ENCODE measurements around the gene ICAM5. TPM values are rescaled to one million over a fixed set of nuclear protein-coding genes. Genes with fewer than 3 reads are reported as not detected.

ICAM5 gene
- total RNA-seq, 2 donors from 2014 or later: 0.18 to 0.37 TPM

GRCh38 chr19:10256551-10256950 lies 33.2 kb upstream of the ICAM5 start:
- Mint-ChIP-seq H3K27ac (no peak overlapping the region), H3K36me3 (ENCODE audit: low read depth) (peaks cover 49% of the 10 kb centered on the region), H3K27me3 (ENCODE audit: insufficient read depth) (no peaks in the 10 kb centered on the region), H3K4me1 (peaks cover 5% of the 10 kb centered on the region), H3K9me3 (no peaks in the 10 kb centered on the region), H3K4me3 (no peak overlapping the region)
- no peak for DNase-seq
- Histone ChIP-seq H3K27me3 (ENCODE audit: control insufficient read depth, insufficient read depth, low read length, poor library complexity, severe bottlenecking) (no peaks in the 10 kb centered on the region), H3K4me3 (ENCODE audit: low read length) (no peak overlapping the region), H3K9ac (ENCODE audit: extremely low read depth, low read length, poor library complexity, severe bottlenecking) (no peak overlapping the region), H3K27ac (ENCODE audit: low read depth, low read length) (no peak overlapping the region), H3K36me3 (ENCODE audit: control insufficient read depth, insufficient read depth, low read length) (peaks cover 45% of the 10 kb centered on the region), H3K4me1 (ENCODE audit: control insufficient read depth, insufficient read depth, low read length) (no peaks in the 10 kb centered on the region), H3K9me3 (ENCODE audit: control insufficient read depth, low read length) (no peaks in the 10 kb centered on the region)
- TF ChIP-seq CTCF (conservative IDR thresholded peaks at IDR 0.05): no peak
- 96 to 98% methylated on average over 3 to 13 of the region's 18 CpGs for WGBS, 2 experiments (ENCODE audit: insufficient coverage in 1 of 2, insufficient read length in 1 of 2)

DNA sequence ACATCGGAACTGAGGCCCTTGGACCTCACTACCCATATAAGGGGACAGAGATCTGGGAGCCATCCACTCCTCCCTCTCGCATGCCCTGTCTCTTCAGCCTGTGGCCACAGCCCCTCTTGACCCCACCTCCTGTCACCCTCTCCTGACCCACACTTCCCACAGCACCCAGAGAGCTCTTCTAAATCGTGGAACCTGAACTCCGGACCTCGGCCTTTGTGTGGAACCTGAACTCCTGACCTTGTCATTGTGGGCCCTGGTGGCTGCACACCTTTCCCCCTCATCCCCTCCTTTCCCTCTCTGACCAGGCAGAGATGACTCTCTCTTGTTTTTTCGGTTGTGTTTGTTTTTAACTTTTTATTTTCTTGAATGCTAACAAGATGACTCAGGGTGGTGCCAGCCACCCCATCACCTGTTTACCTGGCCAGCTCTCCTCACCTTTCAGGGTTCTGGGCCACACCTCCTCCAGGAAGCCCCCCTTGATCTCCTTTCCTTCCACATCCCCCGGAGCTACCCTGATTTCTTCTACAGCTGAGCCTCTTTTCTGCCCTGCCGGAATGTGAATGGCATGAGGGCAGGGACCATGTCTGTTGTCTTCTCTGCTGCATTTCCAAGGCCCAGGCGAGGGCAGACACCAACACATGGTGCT lies 32.7 kb upstream of the ICAM5 start:
- H3K27ac ChIP-seq (ENCODE audit: low read depth, low read length): no peak overlapping the region
- no peaks in the 10 kb centered on the region for H3K27me3 ChIP-seq (ENCODE audit: control insufficient read depth, insufficient read depth, low read length, poor library complexity, severe bottlenecking)
- DNase-seq: no peak
- no peak overlapping the region for H3K4me3 Mint-ChIP-seq
- WGBS, 2 experiments (ENCODE audit: insufficient coverage in 1 of 2, insufficient read length in 1 of 2): 92 to 93% methylated on average over 8 to 9 of the region's 9 CpGs
- H3K4me1 Mint-ChIP-seq: peaks cover 5% of the 10 kb centered on the region
- no peak overlapping the region for H3K27ac Mint-ChIP-seq
- H3K9ac ChIP-seq (ENCODE audit: extremely low read depth, low read length, poor library complexity, severe bottlenecking): no peak overlapping the region
- no peak for TF ChIP-seq CTCF (conservative IDR thresholded peaks at IDR 0.05)
- no peaks in the 10 kb centered on the region for H3K27me3 Mint-ChIP-seq (ENCODE audit: insufficient read depth)
- H3K36me3 ChIP-seq (ENCODE audit: control insufficient read depth, insufficient read depth, low read length): peaks cover 45% of the 10 kb centered on the region
- no peaks in the 10 kb centered on the region for H3K9me3 ChIP-seq (ENCODE audit: control insufficient read depth, low read length)
- no peaks in the 10 kb centered on the region for H3K4me1 ChIP-seq (ENCODE audit: control insufficient read depth, insufficient read depth, low read length)
- no peaks in the 10 kb centered on the region for H3K9me3 Mint-ChIP-seq
- H3K36me3 Mint-ChIP-seq (ENCODE audit: low read depth): peaks cover 49% of the 10 kb centered on the region
- no peak overlapping the region for H3K4me3 ChIP-seq (ENCODE audit: low read length)

DNA sequence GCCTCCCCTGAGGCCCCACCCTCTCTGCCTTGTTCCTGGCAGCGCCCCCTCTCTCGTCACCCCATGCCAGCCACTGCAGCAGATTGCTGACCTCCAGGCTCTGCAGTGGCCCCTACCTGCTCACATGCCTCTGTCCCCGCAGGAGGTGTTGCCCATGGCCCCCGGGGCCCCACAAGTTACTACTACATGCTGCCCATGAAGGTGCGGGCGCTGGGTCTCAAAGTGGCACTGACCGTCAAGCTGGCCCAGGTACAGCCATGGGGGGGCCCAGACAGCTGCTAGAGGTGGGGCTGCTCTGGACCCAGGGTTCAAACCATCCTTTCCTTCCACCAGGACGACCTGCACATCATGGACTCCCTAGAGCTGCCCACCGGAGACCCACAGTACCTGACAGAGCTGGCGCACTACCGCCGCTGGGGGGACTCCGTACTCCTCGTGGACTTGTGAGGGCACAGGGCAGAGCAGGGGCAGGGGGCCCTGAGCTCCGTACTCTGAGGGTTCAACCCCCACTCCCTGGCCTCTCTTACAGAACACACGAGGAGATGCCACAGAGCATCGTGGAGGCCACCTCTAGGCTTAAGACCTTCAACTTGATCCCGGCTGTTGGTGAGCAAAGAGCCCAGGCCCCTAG lies 31.6 kb upstream of the ICAM5 start:
- peaks cover 49% of the 10 kb centered on the region for H3K36me3 Mint-ChIP-seq (ENCODE audit: low read depth)

More for the DNA sequence above, 31.6 kb upstream of the ICAM5 start:
- H3K9me3 ChIP-seq (ENCODE audit: control insufficient read depth, low read length): no peaks in the 10 kb centered on the region
- no peak overlapping the region for H3K9ac ChIP-seq (ENCODE audit: extremely low read depth, low read length, poor library complexity, severe bottlenecking)
- H3K4me3 Mint-ChIP-seq: no peak overlapping the region
- DNase-seq: no peak
- no peaks in the 10 kb centered on the region for H3K27me3 Mint-ChIP-seq (ENCODE audit: insufficient read depth)
- no peak overlapping the region for H3K4me3 ChIP-seq (ENCODE audit: low read length)
- TF ChIP-seq CTCF (conservative IDR thresholded peaks at IDR 0.05): no peak
- H3K4me1 Mint-ChIP-seq: no peaks in the 10 kb centered on the region
- H3K27ac ChIP-seq (ENCODE audit: low read depth, low read length): no peak overlapping the region
- H3K27me3 ChIP-seq (ENCODE audit: control insufficient read depth, insufficient read depth, low read length, poor library complexity, severe bottlenecking): no peaks in the 10 kb centered on the region
- WGBS, 2 experiments (ENCODE audit: insufficient coverage in 1 of 2, insufficient read length in 1 of 2): 94 to 98% methylated on average over 8 to 18 of the region's 18 CpGs
- no peak overlapping the region for H3K27ac Mint-ChIP-seq
- H3K4me1 ChIP-seq (ENCODE audit: control insufficient read depth, insufficient read depth, low read length): no peaks in the 10 kb centered on the region
- H3K36me3 ChIP-seq (ENCODE audit: control insufficient read depth, insufficient read depth, low read length): peaks cover 45% of the 10 kb centered on the region
- no peaks in the 10 kb centered on the region for H3K9me3 Mint-ChIP-seq
